Cardiac muscle cell (in vitro differentiated cells and primary cell): ENCODE results near the gene BRD7. TPM values are rescaled to one million over a fixed set of nuclear protein-coding genes. Genes with fewer than 3 reads are reported as not detected.

Source experiments
- DNase-seq, 2 donors: peaks; one replicate each; pipeline versions ENCODE4 v3.0.0 to v3.0.0-alpha.2; 2010 to 2017; ENCODE audit warnings: low read depth in 1 of 2, low spot score in 1 of 2
- H3K27ac ChIP-seq: fragments of 200-600 bp; sonication (generic); 2 replicates; pipeline ENCODE4 v1.5.1; 2016
- H3K27me3 ChIP-seq: fragments of 200-600 bp; sonication (generic); 2 replicates; pipeline ENCODE4 v1.6.0; 2016; ENCODE audit warnings: control low read depth
- H3K36me3 ChIP-seq: fragments of 200-600 bp; sonication (generic); 2 replicates; pipeline ENCODE4 v1.5.1; 2016; ENCODE audit warnings: control low read depth
- H3K4me1 ChIP-seq: fragments of 200-600 bp; sonication (generic); 2 replicates; pipeline ENCODE4 v1.8.1; 2017; ENCODE audit warnings: low read depth, mild to moderate bottlenecking, mixed run types
- H3K4me3 ChIP-seq: fragments of 200-600 bp; sonication (generic); 2 replicates; pipeline ENCODE4 v1.5.1; 2016; ENCODE audit warnings: mild to moderate bottlenecking
- H3K9me3 ChIP-seq: fragments of 200-600 bp; sonication (generic); 2 replicates; pipeline ENCODE4 v1.5.1; 2017; ENCODE audit warnings: low read depth, mild to moderate bottlenecking, control low read depth
- polyA plus RNA-seq: library from polyadenylated mRNA; unstranded; fragments of >200 nt; fragmentation: Nextera tagmentation; extraction: Ambion mirVana; gene quantifications from 2 replicates; pipeline ENCODE4 v1.2.1, GENCODE V29; 2016
- total RNA-seq: library from RNA; depleted of rRNA; stranded (reverse); fragments of >200 nt; gene quantifications from 2 replicates; pipeline ENCODE4 v1.2.3, GENCODE V29; 2016
- TF ChIP-seq, protein P1 (sequence below): IDR thresholded peaks from 2 replicates; pipeline ENCODE4 v1.5.1; 2012; ENCODE audit warnings: low read depth, mild to moderate bottlenecking, low read length

The BRD7 gene
- total and polyA plus RNA-seq, 2 experiments from 2014 or later = 80.1 to 89.2 TPM

DNA sequence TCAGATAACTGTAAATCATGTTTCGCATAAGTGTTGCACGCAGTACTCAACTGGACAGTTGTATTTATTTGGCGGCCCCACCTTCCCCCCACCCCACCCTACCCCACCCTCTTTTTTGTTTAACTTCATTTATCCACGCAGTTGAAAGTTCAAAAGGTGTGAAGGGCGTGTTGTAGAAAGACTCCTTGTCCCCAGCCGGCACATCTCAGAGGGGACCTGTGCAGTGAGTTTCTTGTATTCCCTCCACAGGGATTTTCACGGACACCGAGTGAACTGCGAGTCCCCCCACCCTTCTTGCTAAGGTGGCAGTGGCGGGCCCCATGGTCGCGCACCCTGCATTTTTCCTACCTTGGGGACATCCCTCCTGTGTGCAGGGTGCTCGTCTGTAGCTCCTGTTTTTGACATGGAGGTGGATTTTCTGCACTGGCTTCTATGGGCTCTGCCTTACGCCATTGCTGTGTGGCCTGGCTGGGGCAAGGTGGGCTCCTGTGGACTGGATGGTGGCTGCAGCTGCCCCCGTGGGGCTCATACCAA, 66.2 kb downstream of the BRD7 start:
- H3K4me1 ChIP-seq = peaks cover 14% of the 10 kb centered on the region
- no peaks in the 10 kb centered on the region for H3K9me3 ChIP-seq
- H3K27me3 ChIP-seq = no peaks in the 10 kb centered on the region
- H3K4me3 ChIP-seq = no peak overlapping the region
- no peaks in the 10 kb centered on the region for H3K36me3 ChIP-seq
- TF ChIP-seq, protein P1, sequence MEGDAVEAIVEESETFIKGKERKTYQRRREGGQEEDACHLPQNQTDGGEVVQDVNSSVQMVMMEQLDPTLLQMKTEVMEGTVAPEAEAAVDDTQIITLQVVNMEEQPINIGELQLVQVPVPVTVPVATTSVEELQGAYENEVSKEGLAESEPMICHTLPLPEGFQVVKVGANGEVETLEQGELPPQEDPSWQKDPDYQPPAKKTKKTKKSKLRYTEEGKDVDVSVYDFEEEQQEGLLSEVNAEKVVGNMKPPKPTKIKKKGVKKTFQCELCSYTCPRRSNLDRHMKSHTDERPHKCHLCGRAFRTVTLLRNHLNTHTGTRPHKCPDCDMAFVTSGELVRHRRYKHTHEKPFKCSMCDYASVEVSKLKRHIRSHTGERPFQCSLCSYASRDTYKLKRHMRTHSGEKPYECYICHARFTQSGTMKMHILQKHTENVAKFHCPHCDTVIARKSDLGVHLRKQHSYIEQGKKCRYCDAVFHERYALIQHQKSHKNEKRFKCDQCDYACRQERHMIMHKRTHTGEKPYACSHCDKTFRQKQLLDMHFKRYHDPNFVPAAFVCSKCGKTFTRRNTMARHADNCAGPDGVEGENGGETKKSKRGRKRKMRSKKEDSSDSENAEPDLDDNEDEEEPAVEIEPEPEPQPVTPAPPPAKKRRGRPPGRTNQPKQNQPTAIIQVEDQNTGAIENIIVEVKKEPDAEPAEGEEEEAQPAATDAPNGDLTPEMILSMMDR = no peak
- DNase-seq = no peak
- no peak overlapping the region for H3K27ac ChIP-seq

GRCh38 chr16:50301626-50302471, 66.9 kb downstream of the BRD7 start:
- no peaks in the 10 kb centered on the region for H3K36me3 ChIP-seq
- no peaks in the 10 kb centered on the region for H3K9me3 ChIP-seq
- TF ChIP-seq, protein P1 = no peak
- no peak overlapping the region for H3K27ac ChIP-seq
- H3K4me1 ChIP-seq = peaks cover 15% of the 10 kb centered on the region
- H3K27me3 ChIP-seq = no peaks in the 10 kb centered on the region
- DNase-seq = peak in 1 of 2 donors; percentile 75
- H3K4me3 ChIP-seq = no peak overlapping the region

- Histone ChIP-seq H3K4me3 (no peak overlapping the region), H3K27me3 (no peaks in the 10 kb centered on the region), H3K27ac (no peak overlapping the region), H3K4me1 (peaks cover 15% of the 10 kb centered on the region), H3K36me3 (no peaks in the 10 kb centered on the region), H3K9me3 (no peaks in the 10 kb centered on the region)
- TF ChIP-seq, protein P1 = no peak
- DNase-seq = peak in 1 of 2 donors; percentile 43
Observed at GRCh38 chr16:50300942-50301625, 67.7 kb downstream of the BRD7 start.

- TF ChIP-seq, protein P1 = no peak
- no peak for DNase-seq
Observed at GRCh38 chr16:50299508-50300105, 69.2 kb downstream of the BRD7 start.

More at GRCh38 chr16:50299508-50300105, 69.2 kb downstream of the BRD7 start:
- H3K27me3 ChIP-seq = no peaks in the 10 kb centered on the region
- no peaks in the 10 kb centered on the region for H3K36me3 ChIP-seq
- no peak overlapping the region for H3K27ac ChIP-seq
- no peaks in the 10 kb centered on the region for H3K9me3 ChIP-seq
- H3K4me1 ChIP-seq = peaks cover 15% of the 10 kb centered on the region
- H3K4me3 ChIP-seq = no peak overlapping the region
